GM12801 (cell line): ENCODE data around the gene POU6F2.

ENCODE experiments used
- CTCF ChIP-seq: IDR thresholded peaks from one replicate; pipeline ENCODE4 v1.5.1; 2011; ENCODE audit warnings: control low read depth; ENCODE audit not compliant: insufficient read length; ENCODE audit errors: extremely low read depth

POU6F2 gene

DNA sequence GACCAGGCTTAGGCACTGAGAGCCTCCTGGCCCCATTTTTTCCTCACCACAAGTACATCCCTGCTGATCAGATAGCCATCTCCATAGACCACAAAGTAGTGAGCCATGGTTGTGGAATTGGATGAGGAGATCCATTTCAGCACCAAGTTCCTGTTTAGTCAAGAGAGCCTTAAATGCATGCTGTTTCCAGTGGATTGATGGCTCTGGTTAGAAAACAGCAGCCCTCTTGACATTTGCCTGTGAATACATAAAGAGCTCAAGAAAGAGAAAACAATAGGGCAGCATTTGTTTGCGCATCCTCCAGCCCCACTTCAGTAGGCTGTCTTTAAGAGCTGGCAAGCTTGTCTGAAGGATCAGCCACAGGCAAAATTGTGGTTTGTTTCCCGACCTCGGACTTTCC is 251.2 kb downstream of the POU6F2 start:
- no peak for TF ChIP-seq CTCF

DNA sequence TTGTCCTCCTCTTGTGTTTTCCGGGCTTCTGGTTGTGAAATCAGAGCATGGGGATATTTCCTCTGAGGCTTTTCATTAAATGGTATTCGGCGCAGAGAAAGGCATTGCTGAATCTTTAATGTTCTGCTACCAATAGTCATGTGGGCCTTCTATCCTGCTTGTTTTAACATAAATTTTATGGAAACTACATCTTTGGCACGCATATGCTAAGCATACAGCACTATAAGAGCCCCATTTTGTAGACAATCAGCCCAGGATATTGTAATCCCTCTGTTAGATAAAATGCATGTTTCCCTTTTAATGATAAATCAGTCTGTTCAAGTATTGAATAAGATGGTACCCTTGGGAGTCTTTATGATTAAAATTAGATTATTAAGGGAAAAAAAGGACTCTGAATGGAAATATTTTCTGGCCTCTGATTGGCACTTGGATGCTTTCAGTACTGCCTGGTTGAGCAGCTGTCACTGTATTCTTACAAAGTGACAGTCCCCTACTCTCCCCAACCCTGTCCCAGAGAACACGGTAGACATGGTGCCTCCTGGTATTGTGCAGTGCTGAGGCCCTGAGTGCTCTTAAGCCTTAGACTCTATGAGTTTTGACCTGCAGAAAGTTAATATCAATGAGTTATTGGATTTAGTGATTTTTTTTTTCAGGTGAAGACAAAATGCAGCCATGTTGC is 256.3 kb downstream of the POU6F2 start:
- TF ChIP-seq CTCF, result no peak

GRCh38 chr7:39238234-39238869 is 260.6 kb downstream of the POU6F2 start:
- TF ChIP-seq CTCF, result no peak

- TF ChIP-seq CTCF, result no peak
Measured at GRCh38 chr7:39240864-39241263, 263.2 kb downstream of the POU6F2 start.

GRCh38 chr7:39247576-39247975 is 269.9 kb downstream of the POU6F2 start:
- no peak for TF ChIP-seq CTCF

DNA sequence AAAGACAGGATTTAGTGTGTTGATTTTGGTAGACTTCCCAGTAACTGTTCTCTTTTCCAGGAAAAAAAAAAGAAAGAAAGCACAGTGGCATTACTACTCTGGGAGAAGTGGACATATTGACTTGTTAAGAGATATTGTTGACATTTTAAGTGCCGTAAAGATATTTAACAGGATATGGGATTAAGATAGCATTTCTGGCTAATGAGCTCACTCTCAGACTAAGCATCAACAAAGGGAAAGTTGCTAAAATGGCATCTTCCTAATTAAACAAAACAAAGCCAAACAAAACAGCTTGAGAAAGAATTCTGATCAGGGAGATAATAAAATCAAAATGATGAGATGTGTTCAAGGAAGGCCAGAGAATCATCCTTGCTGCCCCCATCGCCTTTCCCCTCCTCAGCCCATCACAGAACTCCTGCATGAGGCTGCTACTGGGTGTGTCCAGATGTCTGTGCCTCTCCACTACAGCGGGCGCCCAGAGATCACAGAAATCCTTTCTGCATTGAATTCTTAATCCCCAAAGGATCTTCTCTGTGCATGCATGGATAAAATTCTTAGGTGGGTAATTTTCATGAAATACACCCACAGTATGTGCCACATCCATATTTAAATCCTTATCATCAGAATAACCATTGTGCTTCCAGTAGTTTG is 270.5 kb downstream of the POU6F2 start:
- no peak for TF ChIP-seq CTCF

DNA sequence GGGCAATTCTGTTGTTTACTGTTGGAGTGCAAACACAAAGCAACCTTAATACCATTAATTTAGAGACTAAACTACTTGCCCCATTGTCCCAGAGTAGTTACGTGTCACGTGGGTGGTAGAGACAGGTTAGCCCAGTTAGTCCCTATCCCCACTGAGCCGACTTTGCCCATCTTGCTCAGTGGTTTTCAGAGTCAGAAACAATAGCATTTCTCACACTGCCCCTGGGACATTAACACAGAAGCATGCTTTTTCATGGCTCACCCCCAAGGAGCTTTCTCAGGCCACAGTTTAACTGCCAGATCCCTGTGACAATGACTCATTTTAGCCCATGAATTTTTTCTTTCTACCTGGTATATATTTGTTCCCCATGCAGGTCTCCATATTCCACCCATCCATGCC is 271.0 kb downstream of the POU6F2 start:
- TF ChIP-seq CTCF, result no peak
